GM04503 (cell line): ENCODE measurements around the gene GALNTL6.

Experiments used
- DNase-seq: peaks from one replicate; pipeline ENCODE4 v3.0.0-alpha.2; 2012; ENCODE audit warnings: low read depth

The GALNTL6 gene

GRCh38 chr4:171880136-171880535, 66.9 kb downstream of the GALNTL6 start:
- DNase-seq = peak; percentile 88

- no peak for DNase-seq
Measured at GRCh38 chr4:171889681-171890080, 76.5 kb downstream of the GALNTL6 start.

GRCh38 chr4:171891038-171891437, 77.8 kb downstream of the GALNTL6 start:
- DNase-seq = no peak

DNA sequence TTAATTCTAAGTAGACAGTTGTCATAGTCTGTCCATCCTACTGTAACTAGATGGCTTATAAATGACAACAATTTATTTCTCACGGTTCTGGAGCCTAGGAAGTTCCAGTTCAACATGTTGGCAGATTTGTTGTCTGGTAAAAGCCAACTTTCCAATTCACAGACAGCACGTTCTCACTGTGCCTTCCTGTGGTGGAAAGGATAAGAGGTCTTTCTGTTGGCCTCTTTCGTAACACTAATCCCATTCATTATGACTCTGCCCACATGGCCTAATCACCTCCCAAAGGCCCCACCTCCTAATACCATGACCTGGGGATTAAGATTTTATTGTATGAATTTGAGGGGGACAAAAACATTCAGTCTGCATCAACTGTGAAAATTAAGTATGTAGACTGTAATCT, 83.2 kb downstream of the GALNTL6 start:
- DNase-seq = no peak

- no peak for DNase-seq
Measured at GRCh38 chr4:171919314-171919713, 106.1 kb downstream of the GALNTL6 start.

- DNase-seq = no peak
Measured at GRCh38 chr4:171920901-171921300, 107.7 kb downstream of the GALNTL6 start.

- DNase-seq = no peak
Measured at GRCh38 chr4:171924746-171925376, 111.7 kb downstream of the GALNTL6 start.

DNA sequence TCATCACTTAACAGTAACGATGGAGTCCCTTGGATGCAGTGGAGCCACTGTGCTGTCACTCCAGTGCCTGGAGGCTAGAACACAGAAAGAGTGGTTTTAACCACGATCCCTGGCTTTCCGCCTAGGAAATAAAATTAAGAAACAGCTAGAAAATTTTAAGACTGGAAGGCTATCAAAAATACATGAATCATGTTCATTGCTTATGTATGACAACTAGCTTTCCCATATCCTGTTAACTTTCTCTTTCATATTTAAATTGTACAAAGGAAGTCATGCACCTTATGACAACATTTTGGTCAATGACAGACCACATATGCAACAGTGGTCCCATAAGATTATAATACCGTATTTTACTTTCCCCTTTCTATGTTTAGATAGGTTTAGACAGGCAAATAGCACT, 115.1 kb downstream of the GALNTL6 start:
- DNase-seq = no peak

DNA sequence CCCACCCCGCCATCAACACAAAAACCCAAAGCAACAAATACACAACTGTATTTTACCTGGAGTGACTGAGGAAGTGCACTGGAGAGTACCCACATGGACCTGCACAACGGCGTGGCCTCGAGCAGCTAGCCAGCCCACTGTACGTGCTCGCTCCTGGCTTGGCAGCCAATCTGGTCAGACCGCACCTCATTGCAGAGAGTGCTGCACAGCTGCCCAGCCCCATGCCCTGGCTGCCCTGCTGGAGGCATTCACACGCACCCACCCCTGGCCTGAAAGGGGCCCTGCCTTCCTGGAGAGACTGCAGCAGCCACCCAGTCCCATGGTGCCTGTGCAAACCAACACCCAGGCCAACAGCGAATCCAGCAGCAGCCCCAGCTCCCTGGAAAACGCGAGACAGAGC, 116.3 kb downstream of the GALNTL6 start:
- no peak for DNase-seq

DNA sequence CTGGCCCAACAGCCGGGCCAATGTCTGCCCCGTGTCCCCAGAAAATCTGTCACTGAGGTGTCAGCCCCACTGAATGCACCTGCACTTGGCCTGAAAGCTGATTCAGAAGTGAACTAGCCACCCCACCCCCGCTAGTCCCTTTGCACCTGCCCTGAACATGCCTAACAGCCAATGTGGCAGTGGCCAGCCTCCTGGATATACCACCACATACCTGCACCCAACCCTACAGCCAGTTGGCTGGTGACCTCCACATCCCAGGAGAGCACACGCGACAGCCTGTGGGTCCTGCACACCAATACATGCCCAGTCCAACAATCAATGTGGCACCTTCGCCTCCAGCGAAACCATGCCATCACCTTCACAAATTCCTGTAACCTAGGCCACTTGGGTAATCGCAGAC, 116.7 kb downstream of the GALNTL6 start:
- DNase-seq = no peak

DNA sequence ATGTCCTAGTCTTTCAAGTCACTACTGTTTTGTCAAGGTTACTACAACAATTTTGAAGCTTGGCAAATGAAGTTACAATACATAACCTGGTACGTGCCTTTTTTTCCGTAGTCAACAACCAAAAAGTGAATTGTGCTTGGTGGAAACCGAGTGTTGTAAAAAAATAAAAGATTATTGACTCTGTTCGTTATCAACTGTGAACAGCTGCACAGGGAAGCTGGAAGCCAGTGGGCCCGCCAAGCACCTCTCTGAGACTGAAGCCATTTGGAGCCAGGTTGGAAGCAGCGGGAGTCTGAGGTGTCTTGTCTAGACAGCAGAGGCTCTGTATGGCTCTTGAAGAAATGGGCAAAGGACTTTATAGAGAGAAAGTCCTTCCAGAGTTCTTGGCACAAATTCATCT, 119.0 kb downstream of the GALNTL6 start:
- DNase-seq = no peak

DNA sequence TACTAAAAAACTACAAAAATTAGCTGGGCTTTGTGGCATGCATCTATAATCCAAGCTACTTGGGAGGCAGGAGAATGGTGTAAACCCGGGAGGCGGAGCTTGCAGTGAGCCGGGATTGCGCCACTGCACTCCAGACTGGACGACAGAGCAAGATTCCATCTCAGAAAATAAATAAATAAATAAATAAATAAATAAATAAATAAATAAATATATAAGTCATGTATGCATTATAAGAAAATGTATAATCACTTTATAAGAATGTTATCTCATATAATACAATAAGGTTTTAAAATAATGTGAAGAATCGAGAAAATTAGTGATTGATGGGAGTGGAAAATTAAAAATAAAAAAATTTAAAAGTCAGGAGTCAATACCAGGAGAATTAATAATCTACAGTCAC, 127.5 kb downstream of the GALNTL6 start:
- DNase-seq = no peak

GRCh38 chr4:171947400-171947799, 134.2 kb downstream of the GALNTL6 start:
- DNase-seq = no peak

GRCh38 chr4:171948038-171948437, 134.8 kb downstream of the GALNTL6 start:
- DNase-seq = no peak

GRCh38 chr4:171954650-171955049, 141.4 kb downstream of the GALNTL6 start:
- no peak for DNase-seq

- DNase-seq = no peak
Measured at GRCh38 chr4:171956678-171957077, 143.5 kb downstream of the GALNTL6 start.

GRCh38 chr4:171962110-171962509, 148.9 kb downstream of the GALNTL6 start:
- no peak for DNase-seq

- DNase-seq = no peak
Measured at GRCh38 chr4:171966356-171966755, 153.2 kb downstream of the GALNTL6 start.

- no peak for DNase-seq
Measured at GRCh38 chr4:171978216-171978615, 165.0 kb downstream of the GALNTL6 start.

DNA sequence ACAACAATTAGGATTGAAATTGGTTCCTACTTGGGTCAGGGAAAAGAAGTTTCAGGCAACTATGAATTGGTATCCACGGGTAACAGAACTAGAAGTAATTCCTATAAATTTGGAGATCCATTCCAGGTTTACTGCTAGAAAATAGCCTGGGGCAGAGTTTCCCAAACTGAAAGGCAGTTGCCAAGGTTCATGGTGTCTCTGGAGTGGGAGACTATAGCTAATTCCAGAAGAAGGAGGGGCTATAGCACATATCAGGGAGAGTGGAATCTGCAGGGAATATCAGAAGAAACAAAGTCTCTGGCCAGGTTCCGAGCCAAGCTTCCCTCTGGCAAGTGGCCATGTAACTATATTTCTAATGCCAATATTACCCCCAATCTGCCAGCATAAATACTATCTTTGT, 166.3 kb downstream of the GALNTL6 start:
- no peak for DNase-seq

GRCh38 chr4:171981185-171981584, 168.0 kb downstream of the GALNTL6 start:
- DNase-seq = no peak

DNA sequence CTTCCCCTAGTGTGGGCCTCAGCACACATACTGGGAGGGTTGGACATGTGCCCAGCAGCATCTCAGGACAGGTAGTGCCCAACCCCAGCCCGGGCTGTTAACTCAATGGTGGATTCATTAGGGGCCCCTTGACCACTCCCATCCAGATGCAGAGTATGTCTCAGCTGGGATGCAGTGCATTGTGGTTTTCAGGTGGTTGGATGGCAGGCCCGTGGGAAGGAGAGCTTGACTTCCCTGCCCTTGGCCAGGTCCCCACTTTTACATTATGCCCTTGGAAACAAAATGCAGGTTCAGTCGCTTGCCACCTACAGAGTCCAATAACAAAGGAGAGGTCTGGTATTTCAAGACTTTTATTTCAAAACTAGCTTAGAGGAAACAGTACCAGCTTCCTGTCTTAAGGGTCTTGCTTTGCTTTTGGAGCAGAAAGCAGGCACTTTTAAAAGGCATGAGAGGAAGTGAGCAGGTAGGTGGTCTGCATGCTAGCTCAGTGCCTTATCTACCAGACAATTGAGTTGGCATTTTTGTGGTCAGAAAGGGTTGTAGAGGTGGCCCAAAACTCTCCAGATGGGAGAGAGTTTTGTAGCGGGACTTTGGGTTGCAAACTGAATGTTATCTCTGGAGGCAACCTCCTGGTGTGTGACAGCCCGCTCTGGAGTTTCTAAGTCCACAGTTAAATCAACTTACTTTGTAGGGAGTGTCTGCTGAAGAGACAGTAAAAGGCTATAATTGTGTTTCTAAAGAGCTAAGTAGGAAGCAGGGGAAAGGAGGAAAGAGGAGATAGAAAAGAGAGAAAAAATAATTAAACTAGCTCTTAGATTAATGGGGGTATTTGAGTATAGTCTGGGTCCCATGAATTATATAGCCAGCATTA, 171.0 kb downstream of the GALNTL6 start:
- DNase-seq = no peak

DNA sequence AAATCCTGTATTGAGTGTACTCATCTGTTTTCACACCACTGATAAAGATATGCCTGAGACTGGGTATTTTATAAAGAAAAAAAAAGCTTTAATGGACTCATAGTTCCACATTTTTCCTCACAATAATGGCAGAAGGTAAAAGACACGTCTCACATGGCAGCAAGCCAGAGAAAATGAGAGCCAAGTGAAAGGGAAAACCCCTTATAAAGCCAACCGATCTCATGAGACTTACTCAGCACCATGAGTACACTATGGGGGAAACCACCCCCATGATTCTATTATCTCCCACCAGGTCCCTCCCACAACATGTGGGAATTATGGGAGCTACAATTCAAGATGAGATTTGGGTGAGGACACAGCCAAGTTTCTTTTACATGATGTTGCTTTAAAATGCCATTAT, 171.9 kb downstream of the GALNTL6 start:
- no peak for DNase-seq

GRCh38 chr4:171993247-171993646, 180.0 kb downstream of the GALNTL6 start:
- no peak for DNase-seq
